Osteocyte (in vitro differentiated cells): ENCODE results near the gene MVK. TPM values are rescaled to one million over a fixed set of nuclear protein-coding genes. Genes with fewer than 3 reads are reported as not detected.

ENCODE experiments used
- DNase-seq: peaks from one replicate; pipeline ENCODE4 v3.0.0; 2021; ENCODE audit warnings: mixed read lengths; ENCODE audit not compliant: unreplicated experiment; ENCODE audit errors: extremely low spot score
- H3K27ac Mint-ChIP-seq: one replicate; pipeline ENCODE4 v1.8.0; 2021; ENCODE audit warnings: mild to moderate bottlenecking, mixed read lengths; ENCODE audit not compliant: unreplicated experiment
- H3K27me3 Mint-ChIP-seq: one replicate; pipeline ENCODE4 v1.8.0; 2021; ENCODE audit warnings: mixed read lengths; ENCODE audit not compliant: unreplicated experiment
- H3K36me3 Mint-ChIP-seq: one replicate; pipeline ENCODE4 v1.8.0; 2021; ENCODE audit warnings: mixed read lengths; ENCODE audit not compliant: unreplicated experiment
- H3K4me1 Mint-ChIP-seq: one replicate; pipeline ENCODE4 v1.8.0; 2021; ENCODE audit warnings: mixed read lengths; ENCODE audit not compliant: unreplicated experiment
- H3K4me3 Mint-ChIP-seq: one replicate; pipeline ENCODE4 v1.8.0; 2021; ENCODE audit warnings: mild to moderate bottlenecking, moderate library complexity, mixed read lengths; ENCODE audit not compliant: unreplicated experiment
- H3K9me3 Mint-ChIP-seq: one replicate; pipeline ENCODE4 v1.8.0; 2021; ENCODE audit warnings: mixed read lengths; ENCODE audit not compliant: unreplicated experiment
- CTCF ChIP-seq: fragments of 200-600 bp; sonication (generic); IDR thresholded peaks from 2 replicates; pipeline ENCODE4 v1.5.0; 2021; ENCODE audit warnings: antibody characterized with exemption, mild to moderate bottlenecking, moderate library complexity
- total RNA-seq: library from RNA; stranded (reverse); gene quantifications from 2 replicates; pipeline ENCODE4 v1.2.1, GENCODE V29; 2021

MVK gene
- total RNA-seq, 1 donor from 2014 or later: 13.0 TPM

DNA sequence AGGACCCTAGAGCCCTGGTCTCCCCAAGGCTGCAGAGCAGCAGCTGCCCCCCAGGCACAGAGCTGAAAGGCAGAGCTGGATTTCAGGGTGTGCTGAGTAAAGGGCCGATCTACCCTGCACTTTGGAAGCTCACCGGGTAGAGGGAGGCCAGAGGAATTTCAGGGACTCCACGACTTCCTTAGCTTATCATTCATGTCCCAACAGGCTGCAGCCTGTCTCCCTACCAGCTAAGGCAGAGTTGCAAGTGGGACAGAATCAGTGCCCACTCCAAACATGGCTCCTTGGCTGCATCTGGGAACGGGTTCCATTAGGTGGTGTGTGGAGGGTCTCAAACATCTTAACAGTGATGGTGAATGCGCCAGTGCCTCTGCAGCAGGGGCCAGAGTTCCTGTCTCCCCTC is 27.8 kb upstream of the MVK start:
- TF ChIP-seq CTCF: no peak
- Mint-ChIP-seq H3K27me3 (peaks cover 10% of the 10 kb centered on the region), H3K36me3 (no peaks in the 10 kb centered on the region), H3K4me3 (no peak overlapping the region), H3K4me1 (peaks cover 21% of the 10 kb centered on the region), H3K27ac (no peak overlapping the region), H3K9me3 (no peaks in the 10 kb centered on the region)
- no peak for DNase-seq

GRCh38 chr12:109547286-109547685 is 26.3 kb upstream of the MVK start:
- peaks cover 10% of the 10 kb centered on the region for H3K27me3 Mint-ChIP-seq

GRCh38 chr12:109548258-109548657 is 25.3 kb upstream of the MVK start:
- Mint-ChIP-seq H3K36me3 (no peaks in the 10 kb centered on the region), H3K4me3 (no peak overlapping the region), H3K27me3 (peaks cover 14% of the 10 kb centered on the region), H3K9me3 (no peaks in the 10 kb centered on the region), H3K4me1 (peaks cover 14% of the 10 kb centered on the region), H3K27ac (no peak overlapping the region)
- DNase-seq: no peak
- TF ChIP-seq CTCF: no peak

More at GRCh38 chr12:109547286-109547685, 26.3 kb upstream of the MVK start:
- no peak for TF ChIP-seq CTCF
- no peak for DNase-seq
- H3K4me1 Mint-ChIP-seq: peaks cover 14% of the 10 kb centered on the region
- no peak overlapping the region for H3K27ac Mint-ChIP-seq
- no peaks in the 10 kb centered on the region for H3K9me3 Mint-ChIP-seq
- H3K36me3 Mint-ChIP-seq: no peaks in the 10 kb centered on the region
- H3K4me3 Mint-ChIP-seq: no peak overlapping the region

- DNase-seq: no peak
- Mint-ChIP-seq H3K4me3 (no peak overlapping the region), H3K27ac (no peak overlapping the region), H3K27me3 (peaks cover 16% of the 10 kb centered on the region), H3K36me3 (no peaks in the 10 kb centered on the region), H3K4me1 (peaks cover 11% of the 10 kb centered on the region), H3K9me3 (no peaks in the 10 kb centered on the region)
- TF ChIP-seq CTCF: no peak
Observed at GRCh38 chr12:109549613-109550270, 23.9 kb upstream of the MVK start.

DNA sequence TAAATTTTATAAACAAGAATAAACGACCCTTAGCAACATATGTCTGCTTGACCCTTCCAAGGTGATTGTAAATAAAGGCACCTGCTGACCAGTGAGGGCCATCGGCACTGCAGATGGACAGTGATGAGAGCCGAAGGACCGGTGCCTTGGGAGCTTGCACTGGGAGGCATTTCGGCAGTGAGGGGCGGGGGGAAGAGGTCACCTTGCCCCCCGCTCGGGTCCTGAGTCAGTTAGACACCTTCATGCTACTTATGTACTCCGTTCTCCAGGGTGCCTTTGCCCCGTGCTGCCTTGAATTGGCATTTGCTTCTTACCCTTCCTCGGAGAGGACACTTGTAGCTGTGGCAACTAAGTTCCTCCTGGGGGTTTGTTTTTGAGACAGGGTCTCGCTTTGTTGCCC is 23.3 kb upstream of the MVK start:
- Mint-ChIP-seq H3K27ac (no peak overlapping the region), H3K9me3 (no peaks in the 10 kb centered on the region), H3K27me3 (peaks cover 16% of the 10 kb centered on the region), H3K4me1 (peaks cover 6% of the 10 kb centered on the region), H3K4me3 (no peak overlapping the region), H3K36me3 (no peaks in the 10 kb centered on the region)
- no peak for DNase-seq
- TF ChIP-seq CTCF: no peak
